Measurements from ENCODE around the gene COX7A2L.
"Not testable (repeated sequence)": the region's sequence is repeated elsewhere in the genome, so short reads cannot be mapped to it uniquely, and the experiment has no call there.

Gene COX7A2L

DNA sequence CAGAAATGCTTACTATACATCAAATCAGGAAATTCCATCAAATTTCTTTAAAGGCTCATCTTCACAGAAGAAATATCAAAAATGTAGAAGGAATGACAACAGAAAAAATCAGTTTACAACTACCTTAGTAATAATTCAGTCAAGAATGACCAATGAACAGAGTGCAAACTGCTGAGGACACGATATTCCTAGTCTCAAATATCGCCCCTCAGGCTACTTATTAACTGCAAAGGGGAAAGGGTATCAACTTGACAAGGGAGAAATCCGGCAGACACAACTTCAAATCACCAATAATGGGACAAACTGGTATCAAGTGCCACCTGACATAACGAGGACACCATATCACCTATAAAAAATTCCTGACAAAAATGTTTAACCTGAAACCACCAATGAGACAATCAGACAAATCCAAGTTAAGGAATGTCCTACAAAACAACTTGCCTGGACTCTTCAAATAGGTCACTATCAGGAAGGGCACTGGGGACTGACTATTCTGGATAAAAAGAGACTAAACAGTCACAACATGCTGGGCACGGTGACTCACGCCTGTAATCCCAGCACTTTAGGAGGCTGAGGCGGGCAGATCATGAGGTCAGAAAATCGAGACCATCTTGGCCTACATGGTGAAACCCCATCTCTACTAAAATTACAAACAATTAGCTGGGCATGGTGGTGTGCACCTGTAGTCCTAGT, 12.8 kb downstream of the COX7A2L start:
- Histone ChIP-seq H3K27me3 (ENCODE audit: control insufficient read depth, insufficient read depth, low read length) (no peaks in the 10 kb centered on the region), H3K27ac (ENCODE audit: low read depth, low read length) (no peak overlapping the region), H3K9ac (ENCODE audit: low read depth, low read length) (no peak overlapping the region), H3K9me3 (ENCODE audit: control insufficient read depth, insufficient read depth, low read length) (no peaks in the 10 kb centered on the region), H3K36me3 (ENCODE audit: control insufficient read depth, insufficient read depth, low read length) (peaks cover 40% of the 10 kb centered on the region), H3K4me3 (ENCODE audit: low read depth, low read length) (no peak overlapping the region), H3K4me1 (ENCODE audit: control insufficient read depth, insufficient read depth, low read length) (no peaks in the 10 kb centered on the region)

DNA sequence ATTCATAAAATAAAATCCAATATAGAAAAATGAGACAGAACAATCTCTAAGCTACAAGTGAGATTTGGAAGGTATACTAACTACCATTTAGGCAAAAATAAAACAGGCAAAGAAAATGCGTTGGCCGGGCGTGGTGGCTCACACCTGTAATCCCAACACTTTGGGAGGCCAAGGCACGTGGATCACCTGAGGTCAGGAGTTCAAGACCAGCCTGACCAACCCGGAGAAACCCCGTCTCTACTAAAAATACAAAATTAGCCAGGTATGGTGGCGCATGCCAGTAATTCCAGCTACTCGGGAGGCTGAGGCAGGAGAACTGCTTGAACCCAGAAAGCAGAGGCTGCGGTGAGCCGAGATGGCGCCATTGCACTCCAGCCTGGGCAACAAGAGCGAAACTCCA, 13.5 kb downstream of the COX7A2L start:
- H3K4me3 ChIP-seq (ENCODE audit: low read depth, low read length); H3K4me1 ChIP-seq (ENCODE audit: control insufficient read depth, insufficient read depth, low read length); H3K27me3 ChIP-seq (ENCODE audit: control insufficient read depth, insufficient read depth, low read length); H3K9me3 ChIP-seq (ENCODE audit: control insufficient read depth, insufficient read depth, low read length); H3K9ac ChIP-seq (ENCODE audit: low read depth, low read length); H3K27ac ChIP-seq (ENCODE audit: low read depth, low read length): not testable (repeated sequence)
- H3K36me3 ChIP-seq (ENCODE audit: control insufficient read depth, insufficient read depth, low read length) = peaks cover 39% of the 10 kb centered on the region

DNA sequence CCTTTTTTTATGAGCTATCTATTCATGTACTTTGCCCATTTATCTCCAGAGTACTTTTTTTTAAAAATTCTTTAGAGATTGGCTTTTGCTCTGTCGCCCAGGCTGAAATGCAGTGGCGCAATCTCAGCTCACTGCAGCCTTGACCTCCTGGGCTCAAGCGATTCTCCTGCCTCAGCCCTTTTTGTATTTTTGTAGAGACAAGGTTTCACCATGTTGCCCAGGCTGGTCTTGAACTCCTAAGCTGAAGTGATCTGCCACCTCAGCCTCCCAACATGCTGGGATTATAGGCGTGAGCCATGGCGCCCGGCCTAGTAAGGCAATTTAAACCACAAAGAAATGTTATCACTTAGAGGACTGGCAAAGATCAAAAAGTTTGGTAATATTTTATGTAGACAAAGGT, 14.2 kb downstream of the COX7A2L start:
- H3K27me3 ChIP-seq (ENCODE audit: control insufficient read depth, insufficient read depth, low read length); H3K27ac ChIP-seq (ENCODE audit: low read depth, low read length); H3K4me1 ChIP-seq (ENCODE audit: control insufficient read depth, insufficient read depth, low read length); H3K4me3 ChIP-seq (ENCODE audit: low read depth, low read length); H3K9me3 ChIP-seq (ENCODE audit: control insufficient read depth, insufficient read depth, low read length); H3K9ac ChIP-seq (ENCODE audit: low read depth, low read length): not testable (repeated sequence)
- peaks cover 36% of the 10 kb centered on the region for H3K36me3 ChIP-seq (ENCODE audit: control insufficient read depth, insufficient read depth, low read length)

DNA sequence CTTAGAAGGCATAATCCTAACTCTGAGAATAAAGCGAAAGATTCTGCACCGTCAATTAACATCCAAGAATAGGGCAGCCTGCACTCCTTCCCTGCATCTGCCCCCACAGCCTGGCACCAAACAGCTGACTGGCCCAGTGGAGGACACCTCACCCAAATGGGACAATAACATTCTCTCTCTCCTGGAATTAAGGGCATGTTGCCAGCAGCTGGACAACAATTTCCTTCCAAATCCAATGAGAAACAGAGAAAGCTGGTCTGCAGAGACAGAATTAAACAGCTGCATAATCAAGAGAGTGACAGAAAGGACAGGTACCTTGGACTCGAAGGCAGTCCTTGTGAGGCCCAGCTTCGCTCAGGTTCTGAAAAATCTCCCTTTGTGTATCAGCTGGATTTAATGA, 15.0 kb downstream of the COX7A2L start:
- no peaks in the 10 kb centered on the region for H3K4me1 ChIP-seq (ENCODE audit: control insufficient read depth, insufficient read depth, low read length)
- H3K9me3 ChIP-seq (ENCODE audit: control insufficient read depth, insufficient read depth, low read length) = no peaks in the 10 kb centered on the region
- H3K36me3 ChIP-seq (ENCODE audit: control insufficient read depth, insufficient read depth, low read length) = peaks cover 29% of the 10 kb centered on the region
- no peak overlapping the region for H3K4me3 ChIP-seq (ENCODE audit: low read depth, low read length)
- H3K27me3 ChIP-seq (ENCODE audit: control insufficient read depth, insufficient read depth, low read length) = no peaks in the 10 kb centered on the region
- no peak overlapping the region for H3K27ac ChIP-seq (ENCODE audit: low read depth, low read length)
- H3K9ac ChIP-seq (ENCODE audit: low read depth, low read length) = no peak overlapping the region

DNA sequence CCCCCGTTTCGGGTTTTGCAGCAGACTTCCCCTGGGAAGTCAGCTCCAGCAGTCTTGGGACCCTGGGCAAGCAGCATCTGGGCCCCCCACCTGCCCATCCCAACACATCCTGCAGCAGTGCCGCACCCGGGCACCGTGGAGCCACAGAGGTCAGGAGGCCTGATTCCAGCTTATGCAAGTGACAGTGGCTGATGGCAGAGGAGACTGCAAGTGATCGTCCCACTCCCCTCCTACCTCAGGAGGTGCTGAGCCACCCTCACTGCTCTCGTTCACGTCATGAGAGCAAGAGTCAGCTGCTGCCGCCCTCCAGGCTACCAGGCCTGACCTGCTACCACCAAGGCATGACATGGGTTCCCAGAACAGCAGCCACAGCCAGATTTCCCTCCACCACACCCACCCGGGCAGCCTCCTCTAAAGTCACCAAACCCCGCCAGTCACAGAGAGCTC, 18.2 kb downstream of the COX7A2L start:
- Histone ChIP-seq H3K36me3 (ENCODE audit: control insufficient read depth, insufficient read depth, low read length) (peaks cover 23% of the 10 kb centered on the region), H3K9ac (ENCODE audit: low read depth, low read length) (no peak overlapping the region), H3K27ac (ENCODE audit: low read depth, low read length) (no peak overlapping the region), H3K27me3 (ENCODE audit: control insufficient read depth, insufficient read depth, low read length) (no peaks in the 10 kb centered on the region), H3K9me3 (ENCODE audit: control insufficient read depth, insufficient read depth, low read length) (no peaks in the 10 kb centered on the region), H3K4me3 (ENCODE audit: low read depth, low read length) (no peak overlapping the region), H3K4me1 (ENCODE audit: control insufficient read depth, insufficient read depth, low read length) (no peaks in the 10 kb centered on the region)

DNA sequence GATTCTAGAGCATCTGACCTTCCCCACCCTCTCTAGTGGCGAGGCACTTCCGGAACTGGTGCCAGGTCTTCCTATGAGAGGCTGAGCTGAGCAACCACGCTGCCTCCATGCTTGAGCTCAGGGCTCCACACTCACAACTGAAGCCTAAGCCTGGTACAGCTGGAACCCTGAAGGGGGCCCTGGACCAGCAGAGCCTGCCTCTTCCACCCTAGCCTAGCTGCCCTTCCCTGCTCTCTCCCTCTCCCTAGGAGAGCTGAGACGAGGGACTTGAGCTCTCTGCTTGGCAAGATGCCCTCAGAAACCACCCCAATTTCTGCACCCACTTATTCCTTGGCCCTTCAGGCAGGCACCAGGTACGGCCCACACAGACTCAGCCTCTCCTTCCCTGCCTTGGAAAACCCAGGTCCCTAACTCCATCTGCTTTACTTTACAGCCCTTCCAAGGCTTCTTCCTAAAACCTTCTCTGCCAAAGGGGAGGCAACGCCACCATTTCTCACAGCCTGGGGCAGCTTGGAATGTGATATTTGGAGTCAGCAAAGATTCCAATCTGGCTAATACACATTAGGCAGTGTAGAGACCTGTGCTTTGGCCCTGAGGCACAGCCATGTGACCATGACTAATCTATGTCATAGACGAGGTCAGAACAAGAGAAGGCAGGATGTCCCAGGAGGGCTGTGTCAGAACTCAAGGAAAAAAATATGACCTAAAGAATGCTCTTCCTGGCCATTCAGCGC, 18.8 kb downstream of the COX7A2L start:
- peaks cover 25% of the 10 kb centered on the region for H3K36me3 ChIP-seq (ENCODE audit: control insufficient read depth, insufficient read depth, low read length)

DNA sequence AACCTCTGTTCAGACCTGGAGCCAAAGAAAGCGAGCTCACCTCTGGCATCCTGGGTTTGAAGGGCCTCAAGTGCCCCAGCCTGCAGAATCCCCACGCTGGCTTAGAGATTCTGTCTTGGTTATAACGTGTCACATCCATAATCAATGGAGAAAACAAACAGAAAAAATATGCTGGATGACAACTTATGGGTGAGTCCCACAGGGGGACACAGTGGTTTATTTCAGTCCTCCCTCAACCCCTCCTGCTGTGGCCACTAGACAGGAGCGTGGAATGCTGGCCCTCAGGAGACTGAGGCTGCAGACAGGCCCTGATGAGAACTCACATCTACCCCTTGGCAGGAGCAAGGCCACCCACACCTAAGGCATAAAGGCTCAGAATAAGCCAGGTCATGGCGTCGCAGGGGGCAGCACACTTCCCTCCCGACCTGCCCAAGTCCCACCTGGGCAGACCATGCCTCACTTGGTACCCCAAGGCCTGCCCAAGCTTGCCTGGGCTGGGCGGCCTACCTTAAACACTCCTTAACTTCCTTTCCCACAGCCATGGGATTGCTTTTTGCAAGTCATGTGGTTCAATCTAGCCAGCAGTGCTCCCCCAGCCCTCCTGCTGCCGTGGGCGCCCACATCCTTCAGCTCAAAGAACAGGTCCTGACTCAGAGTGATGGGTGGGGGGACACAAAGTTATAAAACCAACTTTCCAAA, 19.9 kb downstream of the COX7A2L start:
- Histone ChIP-seq H3K27ac (ENCODE audit: low read depth, low read length) (no peak overlapping the region), H3K36me3 (ENCODE audit: control insufficient read depth, insufficient read depth, low read length) (peaks cover 28% of the 10 kb centered on the region)

More for the DNA sequence above, 18.8 kb downstream of the COX7A2L start:
- H3K27ac ChIP-seq (ENCODE audit: low read depth, low read length) = peak overlapping the region; percentile 18
- H3K4me1 ChIP-seq (ENCODE audit: control insufficient read depth, insufficient read depth, low read length) = no peaks in the 10 kb centered on the region
- H3K9me3 ChIP-seq (ENCODE audit: control insufficient read depth, insufficient read depth, low read length) = no peaks in the 10 kb centered on the region
- no peak overlapping the region for H3K9ac ChIP-seq (ENCODE audit: low read depth, low read length)
- H3K4me3 ChIP-seq (ENCODE audit: low read depth, low read length) = no peak overlapping the region
- no peaks in the 10 kb centered on the region for H3K27me3 ChIP-seq (ENCODE audit: control insufficient read depth, insufficient read depth, low read length)

DNA sequence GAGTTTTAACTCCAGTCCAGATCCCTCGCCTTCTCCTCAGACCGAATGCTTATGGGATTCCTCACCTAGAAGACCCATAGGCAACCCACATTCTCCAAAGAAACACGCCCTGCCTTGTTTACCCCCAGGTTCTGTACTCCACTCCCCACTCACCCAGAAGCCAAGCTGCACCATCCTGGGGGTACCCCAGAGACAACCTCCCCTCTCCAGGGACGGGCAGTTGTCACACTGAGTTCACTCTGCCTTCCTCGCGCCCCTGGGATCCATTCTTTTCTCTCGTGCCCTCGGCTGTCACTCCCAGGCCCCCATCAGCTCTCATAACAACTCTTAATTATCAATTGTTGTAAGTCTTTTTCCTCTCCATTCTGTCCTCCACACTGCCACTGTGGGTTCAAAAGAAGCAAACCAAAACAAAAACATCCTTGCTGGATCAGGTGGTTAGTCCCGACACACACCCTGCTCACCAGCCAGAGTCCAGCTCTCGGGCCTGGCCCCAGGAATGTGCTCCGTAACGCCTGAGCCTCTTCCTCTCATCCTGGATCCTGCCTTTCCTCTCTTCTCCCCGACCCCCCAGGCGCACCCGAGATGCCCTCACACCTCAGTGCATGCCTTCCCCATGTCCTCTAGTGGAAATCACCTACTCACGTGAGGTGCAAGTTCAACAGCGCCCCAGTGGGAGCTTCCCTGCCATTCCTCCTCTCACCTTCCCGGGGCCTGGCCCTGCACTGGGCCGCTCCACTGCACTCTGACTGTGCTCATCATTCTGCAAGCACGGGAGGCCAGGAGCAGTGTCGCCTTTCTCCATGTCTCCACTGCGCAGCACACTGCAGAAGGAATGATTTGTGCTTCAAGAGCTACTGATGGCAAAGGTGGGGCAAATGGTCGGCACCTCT, 20.7 kb downstream of the COX7A2L start:
- Histone ChIP-seq H3K4me3 (ENCODE audit: low read depth, low read length) (no peak overlapping the region), H3K27me3 (ENCODE audit: control insufficient read depth, insufficient read depth, low read length) (no peaks in the 10 kb centered on the region), H3K9ac (ENCODE audit: low read depth, low read length) (no peak overlapping the region), H3K36me3 (ENCODE audit: control insufficient read depth, insufficient read depth, low read length) (peaks cover 28% of the 10 kb centered on the region), H3K27ac (ENCODE audit: low read depth, low read length) (no peak overlapping the region), H3K4me1 (ENCODE audit: control insufficient read depth, insufficient read depth, low read length) (no peaks in the 10 kb centered on the region), H3K9me3 (ENCODE audit: control insufficient read depth, insufficient read depth, low read length) (no peaks in the 10 kb centered on the region)

More for the DNA sequence above, 19.9 kb downstream of the COX7A2L start:
- Histone ChIP-seq H3K27me3 (ENCODE audit: control insufficient read depth, insufficient read depth, low read length) (no peaks in the 10 kb centered on the region), H3K4me1 (ENCODE audit: control insufficient read depth, insufficient read depth, low read length) (no peaks in the 10 kb centered on the region), H3K4me3 (ENCODE audit: low read depth, low read length) (no peak overlapping the region), H3K9ac (ENCODE audit: low read depth, low read length) (no peak overlapping the region), H3K9me3 (ENCODE audit: control insufficient read depth, insufficient read depth, low read length) (no peaks in the 10 kb centered on the region)

DNA sequence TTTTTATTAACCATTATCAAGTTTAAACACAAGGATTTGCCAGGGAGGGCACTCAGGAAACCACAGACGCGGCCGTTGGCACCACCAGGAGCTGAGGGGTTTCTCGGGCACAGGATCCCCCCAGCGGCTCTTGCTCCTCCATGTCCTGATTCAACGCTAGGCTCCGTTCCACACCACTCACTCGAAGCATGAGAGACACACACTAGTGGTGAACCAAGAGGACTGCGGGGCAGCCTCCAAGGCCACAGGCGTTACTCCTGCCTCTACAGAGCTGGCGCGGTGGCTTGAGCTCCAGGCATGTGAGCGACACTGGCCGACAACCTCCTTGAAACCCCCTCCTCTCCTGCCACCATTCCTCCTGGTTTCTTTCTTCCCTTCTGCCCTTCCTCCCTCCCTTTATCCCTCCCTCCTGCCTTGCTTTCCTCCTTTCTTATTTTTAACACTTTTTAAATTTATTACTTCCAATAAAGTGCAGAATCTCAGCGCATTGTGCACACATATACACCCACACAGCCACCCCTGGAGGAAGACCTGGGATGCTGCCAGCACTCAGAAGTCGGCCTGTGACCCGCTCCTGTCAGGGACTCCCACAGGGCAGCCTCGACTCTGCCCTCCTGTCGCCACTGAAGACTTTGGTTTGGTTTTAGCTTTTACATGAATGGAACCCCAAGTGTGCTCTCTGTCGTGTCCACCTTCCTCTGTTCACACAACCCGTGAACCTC, 21.7 kb downstream of the COX7A2L start:
- Histone ChIP-seq H3K36me3 (ENCODE audit: control insufficient read depth, insufficient read depth, low read length) (peaks cover 28% of the 10 kb centered on the region), H3K9ac (ENCODE audit: low read depth, low read length) (no peak overlapping the region)

DNA sequence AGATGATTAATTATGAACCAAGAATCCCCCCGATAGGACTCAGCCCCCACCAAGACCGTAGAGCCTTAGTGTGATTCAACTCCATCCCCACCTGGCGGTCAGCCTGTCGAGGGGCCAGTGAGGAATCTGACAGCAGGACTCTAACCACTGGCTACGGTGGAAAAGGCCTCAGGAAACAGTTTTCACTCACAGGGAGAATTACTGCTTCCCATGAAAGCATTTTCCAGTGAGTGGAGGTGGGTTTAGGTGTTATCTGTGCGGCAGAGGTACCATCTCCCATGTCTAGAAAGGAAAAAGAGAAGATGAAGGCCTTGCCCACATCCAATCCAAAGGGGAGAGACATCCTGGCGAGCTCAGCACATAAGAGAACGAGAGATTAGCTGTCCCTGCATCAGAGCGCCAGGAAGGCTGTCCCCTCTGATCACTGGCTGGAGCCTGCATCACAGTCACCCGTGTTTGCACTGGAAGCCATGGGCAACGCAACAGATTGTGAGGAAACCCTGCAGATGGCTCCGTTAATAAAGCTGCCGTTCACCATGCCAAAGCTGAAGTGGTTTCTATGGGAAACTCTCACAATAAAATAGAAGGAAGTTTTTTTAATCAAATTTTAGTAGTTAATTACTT, 22.3 kb downstream of the COX7A2L start:
- Histone ChIP-seq H3K36me3 (ENCODE audit: control insufficient read depth, insufficient read depth, low read length) (peaks cover 30% of the 10 kb centered on the region), H3K4me1 (ENCODE audit: control insufficient read depth, insufficient read depth, low read length) (no peaks in the 10 kb centered on the region), H3K4me3 (ENCODE audit: low read depth, low read length) (no peak overlapping the region), H3K9me3 (ENCODE audit: control insufficient read depth, insufficient read depth, low read length) (no peaks in the 10 kb centered on the region), H3K27me3 (ENCODE audit: control insufficient read depth, insufficient read depth, low read length) (no peaks in the 10 kb centered on the region), H3K9ac (ENCODE audit: low read depth, low read length) (no peak overlapping the region), H3K27ac (ENCODE audit: low read depth, low read length) (no peak overlapping the region)

More for the DNA sequence above, 21.7 kb downstream of the COX7A2L start:
- no peak overlapping the region for H3K4me3 ChIP-seq (ENCODE audit: low read depth, low read length)
- H3K27ac ChIP-seq (ENCODE audit: low read depth, low read length) = no peak overlapping the region
- H3K9me3 ChIP-seq (ENCODE audit: control insufficient read depth, insufficient read depth, low read length) = no peaks in the 10 kb centered on the region
- H3K27me3 ChIP-seq (ENCODE audit: control insufficient read depth, insufficient read depth, low read length) = no peaks in the 10 kb centered on the region
- no peaks in the 10 kb centered on the region for H3K4me1 ChIP-seq (ENCODE audit: control insufficient read depth, insufficient read depth, low read length)
